Measurements from ENCODE around the gene CDC20.
"Not testable (repeated sequence)": the region's sequence is repeated elsewhere in the genome, so short reads cannot be mapped to it uniquely, and the experiment has no call there.

The CDC20 gene

GRCh38 chr1:43386676-43387075, 27.9 kb downstream of the CDC20 start:
- no peak for DNase-seq

GRCh38 chr1:43387976-43388599, 29.3 kb downstream of the CDC20 start:
- DNase-seq = no peak

GRCh38 chr1:43388613-43389012, 29.8 kb downstream of the CDC20 start:
- no peak for DNase-seq

GRCh38 chr1:43389326-43390313, 30.8 kb downstream of the CDC20 start, which contains the start of the genes MED8 and SZT2:
MED8 (minus strand) TSS chr1:43389800; CDS start chr1:43389764, 36 bp downstream.
SZT2 (plus strand) TSS chr1:43389899; CDS start chr1:43389969, 70 bp downstream.
- peak; percentile 89 to 93 for DNase-seq

GRCh38 chr1:43392702-43393101, 33.9 kb downstream of the CDC20 start:
- no peak for DNase-seq

- DNase-seq = no peak
Observed at GRCh38 chr1:43395523-43395922, 36.7 kb downstream of the CDC20 start.

GRCh38 chr1:43396059-43396458, 37.3 kb downstream of the CDC20 start:
- DNase-seq = no peak

GRCh38 chr1:43398227-43398626, 39.4 kb downstream of the CDC20 start:
- no peak for DNase-seq

GRCh38 chr1:43400441-43400840, 41.7 kb downstream of the CDC20 start:
- DNase-seq = not testable (repeated sequence)

- no peak for DNase-seq
Observed at GRCh38 chr1:43402089-43402865, 43.5 kb downstream of the CDC20 start.

- DNase-seq = no peak
Observed at GRCh38 chr1:43404353-43404752, 45.6 kb downstream of the CDC20 start.

- no peak for DNase-seq
Observed at GRCh38 chr1:43405219-43405875, 46.6 kb downstream of the CDC20 start.

GRCh38 chr1:43405876-43406234, 47.1 kb downstream of the CDC20 start:
- DNase-seq = no peak

- DNase-seq = no peak
Observed at GRCh38 chr1:43410571-43410970, 51.8 kb downstream of the CDC20 start.
